Adrenal gland (tissue), 12 donors: ENCODE data around the gene GANC. TPM values are rescaled to one million over a fixed set of nuclear protein-coding genes. Genes with fewer than 3 reads are reported as not detected.

Experiments used
- DNase-seq, 7 donors: peaks; one replicate each; pipeline ENCODE4 v3.0.0-alpha.2; 2019 to 2020
- H3K27ac ChIP-seq, 5 donors: fragments of 200-600 bp; sonication (generic) in 4 of 5; 1 replicate in 3 of 5; 2 replicates in 2 of 5; pipeline versions ENCODE4 v1.5.1 to v1.8.0; 2016 to 2020; ENCODE audit warnings: mild to moderate bottlenecking in 1 of 5
- H3K27me3 ChIP-seq: fragments of 200-600 bp; 2 replicates; pipeline ENCODE4 v1.8.0; 2021
- H3K36me3 ChIP-seq, 2 donors: fragments of 200-600 bp; replicated peaks in 1 of 2; 1 replicate in 1 of 2; 2 replicates in 1 of 2; pipeline versions ENCODE4 v1.5.1 to v1.8.0; 2018 to 2022
- H3K4me1 ChIP-seq, 2 donors: fragments of 200-600 bp; replicated peaks in 1 of 2; 1 replicate in 1 of 2; 2 replicates in 1 of 2; pipeline versions ENCODE4 v1.5.1 to v1.8.0; 2018 to 2021
- H3K4me3 ChIP-seq, 4 donors: fragments of 200-600 bp; sonication (generic) in 3 of 4; one replicate each; pipeline ENCODE4 v1.5.1; 2016 to 2018
- H3K9me3 ChIP-seq, 3 donors: fragments of 200-600 bp; sonication (generic) in 1 of 3; replicated peaks in 1 of 3; 1 replicate in 2 of 3; 2 replicates in 1 of 3; pipeline versions ENCODE4 v1.5.1 to v1.8.0; 2016 to 2021
- POLR2A ChIP-seq, 2 donors: fragments of 450-650 bp; IDR thresholded peaks; one replicate each; pipeline ENCODE4 v1.6.1; 2017; ENCODE audit warnings: antibody characterized with exemption in 2 of 2, mild to moderate bottlenecking in 2 of 2, moderate library complexity in 1 of 2
- WGBS, 4 donors: extraction: QIAGEN DNeasy Blood & Tissue Kit in 2 of 4; methylation state at CpG; one replicate each; pipeline versions ENCODE4 v1.1.5 to v1.1.7; 2013 to 2017; 5-methylcytosine and 5-hydroxymethylcytosine counted together
- intact Hi-C, 2 donors: fragments of 100-400 bp; cut with DNase I; formaldehyde crosslinking; loops; one replicate each; pipeline versions ENCODE4 v1.14.1 to v1.15.0; 2022 to 2023
- polyA plus RNA-seq, 3 donors: library from polyadenylated mRNA; stranded (reverse); fragments of 200-250 nt in 2 of 3; fragments of 350-450 nt in 1 of 3; fragmentation: Illumina TruSeq in 1 of 3; extraction: RNeasy Lipid Tissue Mini Kit (QIAGEN cat#74804) in 1 of 3; gene quantifications; one replicate each; pipeline ENCODE4 v1.2.3, GENCODE V29; 2013 to 2014
- total RNA-seq, 9 donors: library from RNA; depleted of rRNA in 4 of 9; stranded (reverse); fragments of >200 nt in 4 of 9; fragments of 120-200 nt in 1 of 9; fragmentation: NEBNext Ultra II Directional in 1 of 9; extraction: Animal tissue kit (Norgen Biotek cat#: 25700) in 1 of 9; gene quantifications; one replicate each; pipeline versions ENCODE4 v1.1.0 to v1.2.4, GENCODE V29; 2013 to 2023
- TF ChIP-seq, protein P1 (sequence below), 6 experiments: fragments of 450-650 bp in 4 of 6; fragments of 200-600 bp in 2 of 6; sonication (generic) in 1 of 6; IDR thresholded peaks; 1 replicate in 5 of 6; 2 replicates in 1 of 6; pipeline versions ENCODE4 v1.5.1 to v1.8.0; 2016 to 2021; ENCODE audit warnings: antibody characterized with exemption in 6 of 6, mild to moderate bottlenecking in 2 of 6, moderate library complexity in 1 of 6
- donor health status: healthy with polysubstance abuse.
- donor health status: Bipolar disorder and iron deficiency.
- donor health status: DM: yes; HTN: yes; CAD: no.
- donor health status: DM: no; HTN: no; CAD: no.
- donor health status: DM: no; HTN: no; CAD: no.
- donor health status: DM: yes; HTN: yes; CAD: no.

Gene GANC
- total and polyA plus RNA-seq, 12 donors = 8.5 to 37.2 (median 18.5) TPM

GRCh38 chr15:42356851-42357250 lies 83.8 kb downstream of the GANC start:
- intact Hi-C loops = no loop called here
- TF ChIP-seq, protein P1, sequence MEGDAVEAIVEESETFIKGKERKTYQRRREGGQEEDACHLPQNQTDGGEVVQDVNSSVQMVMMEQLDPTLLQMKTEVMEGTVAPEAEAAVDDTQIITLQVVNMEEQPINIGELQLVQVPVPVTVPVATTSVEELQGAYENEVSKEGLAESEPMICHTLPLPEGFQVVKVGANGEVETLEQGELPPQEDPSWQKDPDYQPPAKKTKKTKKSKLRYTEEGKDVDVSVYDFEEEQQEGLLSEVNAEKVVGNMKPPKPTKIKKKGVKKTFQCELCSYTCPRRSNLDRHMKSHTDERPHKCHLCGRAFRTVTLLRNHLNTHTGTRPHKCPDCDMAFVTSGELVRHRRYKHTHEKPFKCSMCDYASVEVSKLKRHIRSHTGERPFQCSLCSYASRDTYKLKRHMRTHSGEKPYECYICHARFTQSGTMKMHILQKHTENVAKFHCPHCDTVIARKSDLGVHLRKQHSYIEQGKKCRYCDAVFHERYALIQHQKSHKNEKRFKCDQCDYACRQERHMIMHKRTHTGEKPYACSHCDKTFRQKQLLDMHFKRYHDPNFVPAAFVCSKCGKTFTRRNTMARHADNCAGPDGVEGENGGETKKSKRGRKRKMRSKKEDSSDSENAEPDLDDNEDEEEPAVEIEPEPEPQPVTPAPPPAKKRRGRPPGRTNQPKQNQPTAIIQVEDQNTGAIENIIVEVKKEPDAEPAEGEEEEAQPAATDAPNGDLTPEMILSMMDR (IDR thresholded peaks at IDR 0.05) = no peak
- TF ChIP-seq POLR2A (IDR thresholded peaks at IDR 0.05) = no peak
- Histone ChIP-seq H3K9me3 (no peaks in the 10 kb centered on the region), H3K36me3 (peaks cover 0 to 24% of the 10 kb centered on the region in 2 donors), H3K4me1 (no peaks in the 10 kb centered on the region), H3K27me3 (no peaks in the 10 kb centered on the region), H3K4me3 (no peak overlapping the region), H3K27ac (no peak overlapping the region)
- whole genome bisulfite sequencing, 4 donors = 91 to 96% (median 94%) methylated on average over 5 of the region's 5 CpGs
- DNase-seq = no peak

DNA sequence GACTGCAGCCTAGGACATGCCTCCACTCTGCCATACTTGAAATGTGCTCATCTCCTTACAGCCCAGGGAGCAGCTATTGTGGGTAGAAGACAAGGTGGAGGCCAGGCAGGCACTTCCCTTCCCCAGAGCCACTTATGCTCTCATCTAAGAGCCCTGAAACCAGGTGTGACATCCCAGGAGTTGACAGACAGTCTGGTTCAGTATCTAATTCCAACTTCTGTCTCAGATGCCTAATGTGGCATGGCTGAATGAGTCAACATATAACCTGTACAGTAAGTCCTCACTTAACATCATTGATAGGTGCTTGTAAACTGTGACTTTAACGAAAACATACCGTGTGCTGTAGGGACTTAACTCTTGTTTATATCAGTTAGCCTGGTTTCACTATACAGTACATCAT lies 85.1 kb downstream of the GANC start:
- no peaks in the 10 kb centered on the region for H3K9me3 ChIP-seq
- H3K4me3 ChIP-seq = no peak overlapping the region
- TF ChIP-seq, protein P1 (IDR thresholded peaks at IDR 0.05) = no peak
- no peak for TF ChIP-seq POLR2A (IDR thresholded peaks at IDR 0.05)
- H3K4me1 ChIP-seq = no peaks in the 10 kb centered on the region
- no peak for DNase-seq
- intact Hi-C loops = no loop called here
- WGBS, 4 donors = 95 to 97% (median 96%) methylated on average over 2 of the region's 2 CpGs
- H3K27me3 ChIP-seq = no peaks in the 10 kb centered on the region
- H3K27ac ChIP-seq = no peak overlapping the region
- peaks cover 0 to 13% of the 10 kb centered on the region in 2 donors for H3K36me3 ChIP-seq

DNA sequence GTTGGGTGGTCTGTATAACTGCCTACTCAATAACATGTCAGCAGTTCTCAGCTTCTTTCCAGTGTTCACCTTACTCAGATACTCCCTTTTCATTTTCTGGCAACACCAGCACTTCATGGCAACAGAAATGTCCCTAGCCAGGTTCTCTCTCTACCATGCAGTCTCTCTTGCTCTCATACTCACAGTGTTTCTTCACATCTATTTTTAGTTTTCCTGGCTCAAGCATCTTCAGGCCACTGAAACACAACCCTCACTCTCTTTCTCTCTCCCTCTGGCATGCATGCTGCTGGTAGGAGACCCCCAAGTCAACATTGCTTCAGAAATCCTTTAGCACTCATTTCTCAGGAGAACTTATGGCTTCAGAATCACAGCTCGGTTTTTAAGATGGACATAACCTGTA lies 86.2 kb downstream of the GANC start, which contains the start of gene CAPN3:
TSS of gene CAPN3 (plus strand) at position 253 of the 400 bp plus-strand sequence. CDS start 305 bp downstream, outside the sequence.
- no peak for DNase-seq
- Histone ChIP-seq H3K36me3 (peaks cover 0 to 2% of the 10 kb centered on the region in 2 donors), H3K4me3 (no peak within 1 kb of the TSS), H3K27me3 (no peaks in the 10 kb centered on the region), H3K9me3 (no peaks in the 10 kb centered on the region), H3K27ac (no peak within 1 kb of the TSS), H3K4me1 (no peaks in the 10 kb centered on the region)
- no peak for TF ChIP-seq POLR2A (IDR thresholded peaks at IDR 0.05)
- TF ChIP-seq, protein P1 (IDR thresholded peaks at IDR 0.05) = no peak
- intact Hi-C loops = no loop called here
- WGBS, 4 donors = 72 to 100% (median 77%) methylated on average over 1 of the region's 1 CpG

DNA sequence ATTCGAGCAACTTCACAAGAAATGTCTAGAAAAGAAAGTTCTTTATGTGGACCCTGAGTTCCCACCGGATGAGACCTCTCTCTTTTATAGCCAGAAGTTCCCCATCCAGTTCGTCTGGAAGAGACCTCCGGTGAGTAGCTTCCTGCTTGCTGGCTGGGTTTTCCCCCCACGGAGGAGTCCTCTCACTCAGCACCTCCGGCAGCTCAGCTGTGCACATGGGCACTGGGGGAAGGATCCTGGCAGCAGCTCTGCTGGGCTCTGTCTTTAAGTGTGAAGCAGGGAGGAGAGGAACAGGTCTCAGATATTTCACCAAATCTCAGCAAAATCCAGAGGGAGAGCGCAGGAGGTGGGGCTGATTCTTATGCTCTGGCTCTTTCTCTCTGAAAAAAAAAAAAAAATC lies 87.0 kb downstream of the GANC start:
- intact Hi-C loops = no loop called here
- Histone ChIP-seq H3K27ac (no peak overlapping the region), H3K4me1 (no peaks in the 10 kb centered on the region), H3K9me3 (no peaks in the 10 kb centered on the region), H3K27me3 (no peaks in the 10 kb centered on the region), H3K36me3 (no peaks in the 10 kb centered on the region), H3K4me3 (no peak overlapping the region)
- TF ChIP-seq POLR2A (IDR thresholded peaks at IDR 0.05) = no peak
- TF ChIP-seq, protein P1 (IDR thresholded peaks at IDR 0.05) = no peak
- WGBS, 4 donors = 64 to 84% (median 79%) methylated on average over 5 to 7 of the region's 7 CpGs
- DNase-seq = no peak
